SU-DHL-6 (cell line): ENCODE results near the gene EFCAB11.

Experiments used
- H2AFZ ChIP-seq: fragments of 200-600 bp; sonication (generic); 2 replicates; pipeline ENCODE4 v1.6.1; 2014; ENCODE audit warnings: low read depth, mild to moderate bottlenecking, moderate library complexity, mixed read lengths, antibody characterized with exemption, low read length; ENCODE audit not compliant: severe bottlenecking
- H3F3A ChIP-seq: fragments of 200-600 bp; shearing (Covaris generic); 2 replicates; pipeline ENCODE4 v1.6.0; 2016; ENCODE audit warnings: antibody characterized with exemption, mild to moderate bottlenecking; ENCODE audit not compliant: insufficient read depth
- H3K27ac ChIP-seq: fragments of 200-600 bp; sonication (generic); 2 replicates; pipeline ENCODE4 v1.5.1; 2016; ENCODE audit warnings: low read depth, mild to moderate bottlenecking, low read length, moderate library complexity, mixed read lengths
- H3K27me3 ChIP-seq: fragments of 200-600 bp; sonication (generic), shearing (Covaris generic); 2 replicates; pipeline ENCODE4 v1.6.0; 2014; ENCODE audit warnings: mild to moderate bottlenecking, low read length
- H3K36me3 ChIP-seq: fragments of 200-600 bp; sonication (generic); 2 replicates; pipeline ENCODE4 v1.6.1; 2014; ENCODE audit warnings: mild to moderate bottlenecking, low read length, mixed read lengths
- H3K4me2 ChIP-seq: fragments of 300-600, 200-600 bp; shearing (Covaris generic), sonication (generic); 2 replicates; pipeline ENCODE4 v1.6.0; 2014; ENCODE audit warnings: low read length, low read depth, mild to moderate bottlenecking; ENCODE audit not compliant: poor library complexity, severe bottlenecking
- H3K4me3 ChIP-seq: fragments of 200-600 bp; sonication (generic); 2 replicates; pipeline ENCODE4 v1.5.1; 2014; ENCODE audit warnings: antibody characterized with exemption, low read length, mild to moderate bottlenecking, mixed read lengths; ENCODE audit not compliant: insufficient read depth, poor library complexity, severe bottlenecking
- H3K79me2 ChIP-seq: fragments of 200-600 bp; sonication (generic); 2 replicates; pipeline ENCODE4 v1.6.1; 2014; ENCODE audit warnings: mild to moderate bottlenecking, low read length, moderate library complexity; ENCODE audit not compliant: insufficient read depth
- H3K9ac ChIP-seq: fragments of 200-600 bp; sonication (generic); 2 replicates; pipeline ENCODE4 v1.7.0; 2014; ENCODE audit warnings: mild to moderate bottlenecking, low read length
- H3K9me2 ChIP-seq: fragments of 200-600 bp; sonication (generic); replicated peaks from 2 replicates; pipeline ENCODE4 v1.6.1; 2014; ENCODE audit warnings: low read length; ENCODE audit not compliant: insufficient read depth
- H3K9me3 ChIP-seq: fragments of 200-600 bp; sonication (generic); 2 replicates; pipeline ENCODE4 v1.6.1; 2014; ENCODE audit warnings: low read length, mixed read lengths; ENCODE audit not compliant: insufficient read depth
- H4K20me1 ChIP-seq: fragments of 200-600 bp; sonication (generic); 2 replicates; pipeline ENCODE4 v1.6.1; 2014; ENCODE audit warnings: low read depth, mild to moderate bottlenecking, antibody characterized with exemption, low read length, moderate library complexity, mixed read lengths
- EZH2phosphoT487 ChIP-seq: fragments of 200-600 bp; sonication (generic), shearing (Covaris generic); conservative IDR thresholded peaks from 2 replicates; pipeline ENCODE4 v1.6.1; 2018; ENCODE audit warnings: mild to moderate bottlenecking, antibody characterized with exemption, low read length, moderate library complexity, mixed read lengths
- TF ChIP-seq, protein P1 (sequence below): fragments of 200-600 bp; sonication (generic); IDR thresholded peaks from one replicate; pipeline ENCODE4 v1.5.1; 2017; ENCODE audit warnings: antibody characterized with exemption, mild to moderate bottlenecking, low read length, moderate library complexity; ENCODE audit not compliant: insufficient read depth, poor library complexity, severe bottlenecking

EFCAB11 gene

GRCh38 chr14:89836830-89837469 is 117.6 kb downstream of the EFCAB11 start:
- H3K27ac ChIP-seq, result no peak overlapping the region
- H3K27me3 ChIP-seq, result no peaks in the 10 kb centered on the region
- H4K20me1 ChIP-seq, result no peaks in the 10 kb centered on the region
- H3K4me3 ChIP-seq, result no peak overlapping the region
- no peak overlapping the region for H3K4me2 ChIP-seq
- no peaks in the 10 kb centered on the region for H3F3A ChIP-seq
- TF ChIP-seq, protein P1, sequence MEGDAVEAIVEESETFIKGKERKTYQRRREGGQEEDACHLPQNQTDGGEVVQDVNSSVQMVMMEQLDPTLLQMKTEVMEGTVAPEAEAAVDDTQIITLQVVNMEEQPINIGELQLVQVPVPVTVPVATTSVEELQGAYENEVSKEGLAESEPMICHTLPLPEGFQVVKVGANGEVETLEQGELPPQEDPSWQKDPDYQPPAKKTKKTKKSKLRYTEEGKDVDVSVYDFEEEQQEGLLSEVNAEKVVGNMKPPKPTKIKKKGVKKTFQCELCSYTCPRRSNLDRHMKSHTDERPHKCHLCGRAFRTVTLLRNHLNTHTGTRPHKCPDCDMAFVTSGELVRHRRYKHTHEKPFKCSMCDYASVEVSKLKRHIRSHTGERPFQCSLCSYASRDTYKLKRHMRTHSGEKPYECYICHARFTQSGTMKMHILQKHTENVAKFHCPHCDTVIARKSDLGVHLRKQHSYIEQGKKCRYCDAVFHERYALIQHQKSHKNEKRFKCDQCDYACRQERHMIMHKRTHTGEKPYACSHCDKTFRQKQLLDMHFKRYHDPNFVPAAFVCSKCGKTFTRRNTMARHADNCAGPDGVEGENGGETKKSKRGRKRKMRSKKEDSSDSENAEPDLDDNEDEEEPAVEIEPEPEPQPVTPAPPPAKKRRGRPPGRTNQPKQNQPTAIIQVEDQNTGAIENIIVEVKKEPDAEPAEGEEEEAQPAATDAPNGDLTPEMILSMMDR, result no peak
- TF ChIP-seq EZH2phosphoT487, result no peak
- H3K36me3 ChIP-seq, result no peaks in the 10 kb centered on the region
- no peak overlapping the region for H3K9ac ChIP-seq
- H3K79me2 ChIP-seq, result no peaks in the 10 kb centered on the region
- no peak overlapping the region for H2AFZ ChIP-seq
- H3K9me2 ChIP-seq, result no peaks in the 10 kb centered on the region
- H3K9me3 ChIP-seq, result no peaks in the 10 kb centered on the region

- Histone ChIP-seq H4K20me1 (no peaks in the 10 kb centered on the region), H3K27ac (no peak overlapping the region), H3K36me3 (no peaks in the 10 kb centered on the region), H3K79me2 (no peaks in the 10 kb centered on the region), H3K27me3 (no peaks in the 10 kb centered on the region), H3K9ac (no peak overlapping the region), H3F3A (no peaks in the 10 kb centered on the region), H3K4me2 (no peak overlapping the region), H3K9me2 (no peaks in the 10 kb centered on the region), H3K9me3 (no peaks in the 10 kb centered on the region), H2AFZ (no peak overlapping the region), H3K4me3 (no peak overlapping the region)
- TF ChIP-seq EZH2phosphoT487, result no peak
- TF ChIP-seq, protein P1, result no peak
These were observed 120.9 kb downstream of the EFCAB11 start for GRCh38 chr14:89833661-89834060.

GRCh38 chr14:89833120-89833532 is 121.4 kb downstream of the EFCAB11 start:
- Histone ChIP-seq H3K79me2 (no peaks in the 10 kb centered on the region), H2AFZ (no peak overlapping the region), H3K9me2 (no peaks in the 10 kb centered on the region), H3K36me3 (no peaks in the 10 kb centered on the region), H3K9ac (no peak overlapping the region), H3K4me3 (no peak overlapping the region), H4K20me1 (no peaks in the 10 kb centered on the region), H3K27me3 (no peaks in the 10 kb centered on the region), H3K4me2 (no peak overlapping the region), H3K9me3 (no peaks in the 10 kb centered on the region), H3K27ac (no peak overlapping the region), H3F3A (no peaks in the 10 kb centered on the region)
- no peak for TF ChIP-seq EZH2phosphoT487
- TF ChIP-seq, protein P1, result no peak
